HG03280 (cell line): Measurements from ENCODE around the gene NHLRC4.
"Not testable (repeated sequence)": the region's sequence is repeated elsewhere in the genome, so short reads cannot be mapped to it uniquely, and the experiment has no call there.

ENCODE experiments used
- ATAC-seq: cut with Tn5 transposase; IDR thresholded peaks from one replicate; pipeline ENCODE4 v1.9.1; 2021; ENCODE audit warnings: mild to moderate bottlenecking, moderate library complexity; ENCODE audit not compliant: unreplicated experiment

The NHLRC4 gene

GRCh38 chr16:596736-597060 lies 29.9 kb downstream of the NHLRC4 start:
- ATAC-seq, result no peak

DNA sequence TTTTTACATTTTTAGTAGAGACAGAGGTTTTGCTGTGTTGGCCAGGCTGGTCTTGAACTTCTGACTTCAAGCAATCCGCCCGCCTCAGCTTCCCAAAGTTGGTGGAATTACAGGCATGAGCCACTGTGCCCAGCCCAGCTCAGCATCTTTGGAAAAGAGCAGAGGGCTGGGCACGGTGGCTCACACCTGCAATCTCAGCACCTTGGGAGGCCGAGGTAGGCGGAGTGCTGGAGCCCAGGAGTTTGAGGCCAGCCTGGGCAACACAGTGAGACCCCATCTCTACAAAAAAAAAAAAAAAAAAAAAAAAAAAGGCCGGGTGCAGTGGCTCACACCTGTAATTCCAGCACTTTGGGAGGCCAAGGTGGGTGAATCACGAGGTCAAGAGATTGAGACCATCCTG lies 30.9 kb downstream of the NHLRC4 start:
- ATAC-seq, result not testable (repeated sequence)

DNA sequence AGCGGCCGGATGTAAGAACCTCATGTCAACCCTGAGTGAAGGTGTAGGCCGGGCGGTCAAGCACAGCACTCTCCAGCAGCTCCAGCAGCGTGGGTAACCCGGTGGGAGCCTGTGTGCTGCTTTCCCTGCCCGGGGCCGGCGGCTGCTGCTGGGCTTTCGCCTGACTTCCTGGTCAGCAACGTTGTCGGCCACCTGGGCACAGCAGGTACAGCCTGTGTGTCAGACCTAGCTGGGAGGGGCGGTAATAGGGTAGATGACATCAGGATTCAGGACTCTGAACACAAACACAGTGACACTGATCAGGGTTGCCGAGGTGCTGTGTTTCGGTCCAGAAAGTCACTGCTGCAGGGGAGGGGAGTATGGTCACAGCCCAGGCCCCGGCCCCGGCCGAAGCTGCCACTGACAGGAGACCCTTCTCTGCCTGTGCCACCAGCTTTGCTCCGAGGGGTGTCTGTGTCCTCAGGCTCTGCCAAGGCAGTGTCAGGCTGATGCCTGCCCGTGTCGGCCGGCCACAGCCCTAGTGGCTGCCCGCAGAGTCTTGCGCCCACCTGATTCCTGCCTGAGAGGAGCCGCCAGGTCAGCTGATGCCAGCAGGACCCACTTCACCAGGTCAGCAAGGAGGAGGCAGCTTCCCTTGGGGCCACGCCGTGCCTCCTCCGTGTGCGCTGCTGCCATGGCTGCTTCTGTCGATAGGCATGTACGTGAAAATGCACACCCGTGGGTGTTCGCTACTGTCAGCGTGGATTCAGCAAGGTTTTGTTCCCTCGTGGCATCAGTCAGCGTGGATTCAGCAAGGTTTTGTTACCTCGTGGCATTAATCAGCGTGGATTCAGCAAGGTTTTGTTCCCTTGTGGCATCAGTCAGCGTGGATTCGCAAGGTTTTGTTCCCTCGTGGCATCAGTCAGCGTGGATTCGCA lies 32.3 kb downstream of the NHLRC4 start:
- no peak for ATAC-seq

- no peak for ATAC-seq
Measured at GRCh38 chr16:600781-601180, 34.0 kb downstream of the NHLRC4 start.

DNA sequence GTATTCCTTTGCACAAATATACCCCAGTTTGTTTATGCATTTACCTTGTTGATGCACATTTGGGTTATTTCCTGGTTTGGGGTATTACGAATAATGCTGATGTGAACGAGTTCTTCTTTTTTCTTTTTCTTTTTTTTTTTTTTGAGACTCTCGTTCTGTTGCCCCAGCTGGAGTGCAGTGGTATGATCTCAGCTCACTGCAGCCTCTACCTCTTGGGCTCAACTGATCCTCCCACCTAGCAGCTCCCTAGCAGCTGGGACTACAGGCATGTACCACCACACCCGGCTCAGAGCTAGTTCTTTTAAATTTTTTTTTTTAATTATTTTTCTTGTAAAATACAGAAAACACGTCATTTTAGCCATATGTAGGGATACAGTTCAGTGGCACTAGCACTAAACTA lies 37.1 kb downstream of the NHLRC4 start:
- ATAC-seq, result no peak

GRCh38 chr16:606656-607307 lies 40.0 kb downstream of the NHLRC4 start:
- ATAC-seq, result no peak

DNA sequence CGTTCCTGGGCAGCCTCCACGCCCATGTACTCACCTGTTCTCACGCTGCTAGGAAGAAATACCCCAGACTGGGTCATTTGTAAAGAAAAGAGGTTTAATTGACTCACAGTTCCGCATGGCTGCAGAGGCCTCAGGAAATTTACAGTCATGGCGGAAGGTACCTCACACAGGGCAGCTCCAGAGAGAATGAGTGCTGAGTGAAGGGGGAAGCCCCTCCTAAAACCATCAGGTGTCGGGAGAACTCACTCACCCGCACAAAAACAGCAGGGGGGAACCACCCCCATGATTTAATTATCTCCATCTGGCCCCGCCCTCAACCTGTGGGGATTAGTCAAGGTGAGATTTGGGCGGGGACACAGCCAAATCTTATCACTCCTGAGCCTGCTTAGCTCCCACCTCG lies 41.2 kb downstream of the NHLRC4 start:
- no peak for ATAC-seq

- ATAC-seq, result no peak
Measured at GRCh38 chr16:609316-609715, 42.5 kb downstream of the NHLRC4 start.

DNA sequence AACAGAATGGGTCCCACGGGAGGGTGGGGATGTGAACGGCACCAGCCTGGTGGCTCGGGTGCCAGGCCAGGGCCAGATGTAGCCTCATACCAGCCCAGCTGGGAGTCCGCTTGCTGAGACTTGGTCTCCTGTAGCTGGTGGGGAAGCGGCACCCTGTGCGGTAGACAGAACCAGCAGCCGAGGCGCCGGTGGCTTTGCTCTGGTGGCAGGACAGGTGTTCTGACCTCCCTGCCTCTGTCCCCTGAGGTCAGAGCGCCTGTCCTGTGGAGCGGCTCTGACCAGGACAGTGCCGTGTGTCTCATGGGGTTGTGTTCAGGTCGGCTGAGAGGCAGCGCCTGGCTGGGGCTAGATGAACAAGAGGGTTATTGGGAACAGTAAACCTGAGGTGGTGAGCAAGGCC lies 43.2 kb downstream of the NHLRC4 start:
- ATAC-seq, result no peak

GRCh38 chr16:610513-611381 lies 43.9 kb downstream of the NHLRC4 start:
- ATAC-seq, result no peak

- ATAC-seq, result no peak
Measured at GRCh38 chr16:615122-615521, 48.3 kb downstream of the NHLRC4 start.

GRCh38 chr16:616733-617586 lies 50.2 kb downstream of the NHLRC4 start:
- ATAC-seq, result no peak

- no peak for ATAC-seq
Measured at GRCh38 chr16:617855-618254, 51.0 kb downstream of the NHLRC4 start.
